GM12864 (cell line): Measurements from ENCODE around the gene ABCC4.

Source experiments
- DNase-seq: peaks from one replicate; pipeline ENCODE4 v3.0.0-alpha.2; 2011; ENCODE audit warnings: low read depth
- H3K4me3 ChIP-seq: 2 replicates; pipeline ENCODE4 v1.5.1; 2011; ENCODE audit warnings: mild to moderate bottlenecking, low read depth, low read length, control low read depth
- TF ChIP-seq, protein P1 (sequence below): IDR thresholded peaks from 2 replicates; pipeline ENCODE4 v1.5.1; 2011; ENCODE audit warnings: low read depth, mild to moderate bottlenecking, moderate library complexity, low read length, control low read depth, inconsistent platforms; ENCODE audit errors: missing control alignments

The ABCC4 gene

DNA sequence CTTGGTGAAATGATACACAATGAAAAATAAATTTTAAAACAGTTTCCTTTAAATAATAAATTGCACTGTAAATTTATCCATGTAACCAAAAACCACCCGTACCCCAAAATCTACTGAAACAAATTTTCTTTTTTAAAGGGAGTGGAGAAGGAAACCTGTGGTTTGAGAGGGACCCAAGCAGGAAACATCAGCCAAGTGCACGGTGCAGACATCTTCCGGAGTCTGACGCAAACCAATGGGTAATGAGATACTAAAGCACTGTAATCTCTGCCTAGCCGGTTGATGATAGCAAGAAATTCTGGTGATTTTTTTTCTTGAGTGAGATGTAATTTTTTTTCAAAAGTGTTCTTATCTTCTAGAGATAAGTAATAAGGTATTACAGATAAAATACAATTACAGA is 115.4 kb downstream of the ABCC4 start:
- TF ChIP-seq, protein P1, sequence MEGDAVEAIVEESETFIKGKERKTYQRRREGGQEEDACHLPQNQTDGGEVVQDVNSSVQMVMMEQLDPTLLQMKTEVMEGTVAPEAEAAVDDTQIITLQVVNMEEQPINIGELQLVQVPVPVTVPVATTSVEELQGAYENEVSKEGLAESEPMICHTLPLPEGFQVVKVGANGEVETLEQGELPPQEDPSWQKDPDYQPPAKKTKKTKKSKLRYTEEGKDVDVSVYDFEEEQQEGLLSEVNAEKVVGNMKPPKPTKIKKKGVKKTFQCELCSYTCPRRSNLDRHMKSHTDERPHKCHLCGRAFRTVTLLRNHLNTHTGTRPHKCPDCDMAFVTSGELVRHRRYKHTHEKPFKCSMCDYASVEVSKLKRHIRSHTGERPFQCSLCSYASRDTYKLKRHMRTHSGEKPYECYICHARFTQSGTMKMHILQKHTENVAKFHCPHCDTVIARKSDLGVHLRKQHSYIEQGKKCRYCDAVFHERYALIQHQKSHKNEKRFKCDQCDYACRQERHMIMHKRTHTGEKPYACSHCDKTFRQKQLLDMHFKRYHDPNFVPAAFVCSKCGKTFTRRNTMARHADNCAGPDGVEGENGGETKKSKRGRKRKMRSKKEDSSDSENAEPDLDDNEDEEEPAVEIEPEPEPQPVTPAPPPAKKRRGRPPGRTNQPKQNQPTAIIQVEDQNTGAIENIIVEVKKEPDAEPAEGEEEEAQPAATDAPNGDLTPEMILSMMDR, result no peak
- no peak overlapping the region for H3K4me3 ChIP-seq
- DNase-seq, result no peak

DNA sequence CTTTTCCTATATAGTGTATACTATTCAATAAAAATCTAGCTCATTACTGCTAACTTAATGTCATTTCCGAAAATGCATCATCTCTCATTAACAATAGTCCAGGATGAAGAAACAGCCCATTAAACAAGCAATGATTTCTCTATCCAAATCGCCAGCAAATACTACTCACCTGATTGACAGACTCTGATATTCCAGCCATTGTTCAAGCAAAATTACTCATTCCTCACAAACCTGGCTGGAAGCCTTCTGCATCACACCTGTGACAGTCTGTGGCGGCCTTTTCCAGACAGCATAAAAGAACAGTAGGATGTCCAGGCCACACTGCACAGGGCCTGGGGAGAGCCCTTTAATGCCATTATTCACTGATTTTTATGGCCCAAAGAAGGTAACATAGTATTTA is 115.9 kb downstream of the ABCC4 start:
- no peak overlapping the region for H3K4me3 ChIP-seq
- DNase-seq, result no peak
- TF ChIP-seq, protein P1, result no peak

DNA sequence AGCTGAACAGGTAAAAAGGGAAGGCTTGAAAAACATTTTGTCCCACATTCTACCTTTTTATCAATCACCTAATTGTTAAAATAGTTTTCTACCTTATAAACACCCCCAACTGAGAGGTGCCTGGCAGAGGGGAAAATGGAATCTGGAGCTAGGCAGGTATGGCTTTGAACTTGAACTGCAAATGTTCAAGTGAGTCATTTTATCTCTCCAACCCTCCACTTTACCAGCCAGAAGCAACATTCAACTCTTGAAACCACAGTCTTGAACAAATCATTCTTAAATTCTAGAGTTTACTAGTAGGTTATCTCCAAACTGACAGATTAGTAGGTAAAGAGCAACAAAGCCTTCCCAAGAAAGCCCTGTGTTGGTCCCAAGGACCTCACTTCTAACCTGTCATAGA is 116.9 kb downstream of the ABCC4 start:
- TF ChIP-seq, protein P1, result no peak
- no peak for DNase-seq
- H3K4me3 ChIP-seq, result no peak overlapping the region

DNA sequence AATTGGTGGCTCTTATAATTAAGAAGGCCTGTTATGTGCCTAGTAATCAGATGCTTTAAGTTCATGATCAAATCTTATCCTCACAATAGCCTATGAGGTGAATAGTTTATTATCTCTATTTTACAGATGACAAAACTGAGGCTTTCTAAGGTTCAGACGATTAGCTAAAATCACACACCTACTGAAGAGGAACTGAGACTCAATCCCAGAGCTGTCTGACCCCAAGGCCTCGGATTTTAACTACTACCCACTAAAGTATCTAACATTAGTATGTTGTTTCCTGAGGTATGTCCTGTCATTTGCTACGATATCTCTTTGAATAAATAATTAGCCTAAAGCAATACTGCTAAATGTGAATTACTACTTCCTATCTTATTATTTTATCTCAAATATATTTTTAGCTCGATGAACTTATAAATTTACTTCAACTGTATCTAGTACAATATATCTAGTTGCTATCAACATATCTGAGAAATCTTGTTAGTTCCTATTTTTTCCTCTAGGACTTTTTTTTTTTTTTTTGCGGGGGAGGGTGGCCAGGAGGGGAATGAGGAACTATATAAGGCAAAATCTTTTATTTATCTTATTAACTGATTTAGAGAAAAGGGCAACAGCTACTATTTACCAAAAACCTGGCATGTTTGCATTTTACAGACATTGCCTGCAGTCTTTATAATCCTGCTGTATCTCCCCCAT is 118.5 kb downstream of the ABCC4 start:
- DNase-seq, result no peak
- no peak overlapping the region for H3K4me3 ChIP-seq
- TF ChIP-seq, protein P1, result no peak

DNA sequence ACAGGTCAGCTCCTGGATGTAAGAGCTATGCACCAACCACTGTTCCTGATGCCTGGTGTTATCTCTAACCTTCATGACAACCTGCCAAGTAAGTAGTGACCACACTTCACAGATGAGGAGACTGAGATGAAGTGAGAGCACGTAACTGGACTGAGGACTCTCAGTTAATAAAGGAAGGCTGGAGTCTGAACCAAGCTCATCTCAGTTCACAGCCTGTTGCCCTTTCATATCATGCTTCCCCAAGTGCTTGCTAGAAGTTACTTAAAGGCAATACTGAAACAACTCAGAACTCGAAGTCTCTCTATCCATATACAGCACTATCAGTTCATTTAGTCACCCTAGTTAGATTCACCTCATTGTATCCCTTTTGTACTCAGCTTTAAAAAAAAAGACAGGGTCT is 119.7 kb downstream of the ABCC4 start:
- DNase-seq, result peak; percentile 24
- TF ChIP-seq, protein P1, result no peak
- H3K4me3 ChIP-seq, result no peak overlapping the region

GRCh38 chr13:95180513-95181245 is 120.6 kb downstream of the ABCC4 start:
- DNase-seq, result no peak
- H3K4me3 ChIP-seq, result no peak overlapping the region
- TF ChIP-seq, protein P1, result no peak
